ENCODE results near the gene ADAMTS7. TPM values are rescaled to one million over a fixed set of nuclear protein-coding genes. Genes with fewer than 3 reads are reported as not detected.

The ADAMTS7 gene
- total and polyA plus RNA-seq, 2 of the 13 experiments (the other 11 are each of a cell fraction or from before 2014, with no cell fraction given), result 0.09 to 0.12 TPM

GRCh38 chr15:78855746-78856145 is 44.5 kb upstream of the ADAMTS7 start (continued):
- no peak for TF ChIP-seq ZNF879 (CRISPR knock-in tag; IDR thresholded peaks at IDR 0.05)

- no peak overlapping the region for H3K4me3 ChIP-seq (replicated peaks in 1 of 3; ENCODE audit: insufficient read depth in 1 of 3, low read depth in 2 of 3, low read length in 3 of 3)
- ChIA-PET CTCF (ENCODE audit: low intra/inter-chr PET ratio, low total read pairs) (no interaction called here), POLR2A (no interaction called here)
- H3K36me3 ChIP-seq (replicated peaks in 1 of 2; ENCODE audit: control insufficient read depth in 1 of 2, insufficient read depth in 2 of 2, low read length in 2 of 2), result no peaks in the 10 kb centered on the region
- no TSS peak for BruUV-seq (replicated peaks)
- H2AFZ ChIP-seq (ENCODE audit: low read length), result no peak overlapping the region
- no peak overlapping the region for H3K4me2 ChIP-seq (ENCODE audit: low read depth, low read length)
- no peak for TF ChIP-seq ZNF17 (CRISPR knock-in tag; IDR thresholded peaks at IDR 0.05)
- DNase-seq (ENCODE audit: low spot score), result no peak
- FAIRE-seq, result no peak
- no peaks in the 10 kb centered on the region for H3K79me2 ChIP-seq (ENCODE audit: insufficient read depth, low read length)
- H3K27ac ChIP-seq (ENCODE audit: extremely low read length, insufficient read depth, low read length), result no peak overlapping the region
- peaks cover 34% of the 10 kb centered on the region for H3K4me1 ChIP-seq (ENCODE audit: insufficient read depth, low read length)
- no peaks in the 10 kb centered on the region for H3K9me3 ChIP-seq (ENCODE audit: low read length)
- H3K27me3 ChIP-seq (ENCODE audit: control insufficient read depth in 1 of 2, insufficient read depth in 2 of 2, low read length in 2 of 2), result no peaks in the 10 kb centered on the region
- intact Hi-C loops (cut with micrococcal nuclease; ENCODE audit: unreplicated experiment) (no loop called here), in situ Hi-C loops (cut with HindIII; ENCODE audit: extremely low pct_ligation_motif_present, low pct_unique_long_range_greater_than_20kb) (no loop called here)
- H4K20me1 ChIP-seq (ENCODE audit: insufficient read depth, low read length), result no peaks in the 10 kb centered on the region
- 71% methylated on average over 2 of the region's 2 CpGs for WGBS (ENCODE audit: low lambda C conversion rate)
- no peak for ATAC-seq
- H3K9ac ChIP-seq (ENCODE audit: insufficient read depth, low read depth, low read length), result no peak overlapping the region
Observed at GRCh38 chr15:78854833-78855372, 43.6 kb upstream of the ADAMTS7 start.

GRCh38 chr15:78853500-78853899 is 42.2 kb upstream of the ADAMTS7 start:
- in situ Hi-C loops (cut with HindIII; ENCODE audit: extremely low pct_ligation_motif_present, low pct_unique_long_range_greater_than_20kb), result no loop called here
- no peak overlapping the region for H3K4me2 ChIP-seq (ENCODE audit: low read depth, low read length)
- BruUV-seq (replicated peaks), result no TSS peak
- no peaks in the 10 kb centered on the region for H3K27me3 ChIP-seq (ENCODE audit: control insufficient read depth in 1 of 2, insufficient read depth in 2 of 2, low read length in 2 of 2)
- no peak for TF ChIP-seq E2F1 (CRISPR knock-in tag; IDR thresholded peaks at IDR 0.05)
- no peak for TF ChIP-seq ATRX (CRISPR knock-in tag; IDR thresholded peaks at IDR 0.05; ENCODE audit: borderline replicate concordance)
- TF ChIP-seq ZNF121 (CRISPR knock-in tag; IDR thresholded peaks at IDR 0.05), result peak; percentile 58; the same call in 1 of the 2 replicates
- TF ChIP-seq ZKSCAN8 (CRISPR knock-in tag; IDR thresholded peaks at IDR 0.05; ENCODE audit: borderline replicate concordance), result no peak
- no peak overlapping the region for H3K9ac ChIP-seq (ENCODE audit: insufficient read depth, low read depth, low read length)
- no peak overlapping the region for H3K27ac ChIP-seq (ENCODE audit: extremely low read length, insufficient read depth, low read length)
- H3K4me1 ChIP-seq (ENCODE audit: insufficient read depth, low read length), result peaks cover 32% of the 10 kb centered on the region
- DNase-seq (ENCODE audit: low spot score), result no peak
- no peak for FAIRE-seq
- no peaks in the 10 kb centered on the region for H4K20me1 ChIP-seq (ENCODE audit: insufficient read depth, low read length)
- no peaks in the 10 kb centered on the region for H3K79me2 ChIP-seq (ENCODE audit: insufficient read depth, low read length)
- no peak overlapping the region for H3K4me3 ChIP-seq (replicated peaks in 1 of 3; ENCODE audit: insufficient read depth in 1 of 3, low read depth in 2 of 3, low read length in 3 of 3)
- CTCF ChIA-PET (ENCODE audit: low intra/inter-chr PET ratio, low total read pairs), result no interaction called here
- H3K36me3 ChIP-seq (replicated peaks in 1 of 2; ENCODE audit: control insufficient read depth in 1 of 2, insufficient read depth in 2 of 2, low read length in 2 of 2), result no peaks in the 10 kb centered on the region
- 85% methylated on average over 5 of the region's 6 CpGs for WGBS (ENCODE audit: low lambda C conversion rate)
- H3K9me3 ChIP-seq (ENCODE audit: low read length), result no peaks in the 10 kb centered on the region
- ATAC-seq, result no peak
- POLR2A ChIA-PET, result no interaction called here
- no peak overlapping the region for H2AFZ ChIP-seq (ENCODE audit: low read length)
- intact Hi-C loops (cut with micrococcal nuclease; ENCODE audit: unreplicated experiment), result no loop called here
